Measurements from ENCODE around the gene RTKN2.

Gene RTKN2

GRCh38 chr10:62172465-62172864 is 96.2 kb downstream of the RTKN2 start:
- no peak overlapping the region for H3K4me3 ChIP-seq (ENCODE audit: control insufficient read depth, low read depth, low read length)
- no peak for DNase-seq (ENCODE audit: low read depth)

GRCh38 chr10:62171791-62172190 is 96.9 kb downstream of the RTKN2 start:
- TF ChIP-seq CTCF (IDR thresholded peaks at IDR 0.05; ENCODE audit: control insufficient read depth, insufficient read depth, low read depth, low read length, missing control alignments) = no peak
- peak; percentile 47 for DNase-seq (ENCODE audit: low read depth)
- H3K4me3 ChIP-seq (ENCODE audit: control insufficient read depth, low read depth, low read length) = no peak overlapping the region

More at GRCh38 chr10:62172465-62172864, 96.2 kb downstream of the RTKN2 start:
- TF ChIP-seq CTCF (IDR thresholded peaks at IDR 0.05; ENCODE audit: control insufficient read depth, insufficient read depth, low read depth, low read length, missing control alignments) = no peak

- H3K4me3 ChIP-seq (ENCODE audit: control insufficient read depth, low read depth, low read length) = no peak overlapping the region
- no peak for TF ChIP-seq CTCF (IDR thresholded peaks at IDR 0.05; ENCODE audit: control insufficient read depth, insufficient read depth, low read depth, low read length, missing control alignments)
- DNase-seq (ENCODE audit: low read depth) = no peak
Measured at GRCh38 chr10:62170732-62171131, 97.9 kb downstream of the RTKN2 start.

- no peak overlapping the region for H3K4me3 ChIP-seq (ENCODE audit: control insufficient read depth, low read depth, low read length)
- peak; percentile 97 for DNase-seq (ENCODE audit: low read depth)
- TF ChIP-seq CTCF (IDR thresholded peaks at IDR 0.05; ENCODE audit: control insufficient read depth, insufficient read depth, low read depth, low read length, missing control alignments) = no peak
Measured at GRCh38 chr10:62166331-62167131, 102.1 kb downstream of the RTKN2 start.

DNA sequence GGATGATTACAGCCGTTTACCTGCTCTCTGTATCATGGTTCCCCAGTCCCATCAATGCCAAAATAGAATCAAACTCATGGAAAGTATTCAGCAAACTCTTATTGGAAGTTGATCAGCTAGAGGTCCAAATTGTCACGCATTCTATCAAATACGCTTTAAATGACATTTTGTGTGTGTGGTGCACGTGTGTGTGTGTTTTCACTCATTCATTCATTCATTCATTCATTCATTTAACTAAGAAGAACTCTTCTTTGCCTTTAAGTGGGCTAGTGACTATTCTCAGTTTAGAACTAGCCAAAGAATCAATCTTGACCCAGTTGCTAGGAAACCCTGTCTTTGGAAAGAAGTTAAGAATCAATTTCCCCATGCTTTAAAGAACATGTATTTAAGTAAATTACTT is 102.8 kb downstream of the RTKN2 start:
- no peak overlapping the region for H3K4me3 ChIP-seq (ENCODE audit: control insufficient read depth, low read depth, low read length)
- DNase-seq (ENCODE audit: low read depth) = no peak
- no peak for TF ChIP-seq CTCF (IDR thresholded peaks at IDR 0.05; ENCODE audit: control insufficient read depth, insufficient read depth, low read depth, low read length, missing control alignments)

DNA sequence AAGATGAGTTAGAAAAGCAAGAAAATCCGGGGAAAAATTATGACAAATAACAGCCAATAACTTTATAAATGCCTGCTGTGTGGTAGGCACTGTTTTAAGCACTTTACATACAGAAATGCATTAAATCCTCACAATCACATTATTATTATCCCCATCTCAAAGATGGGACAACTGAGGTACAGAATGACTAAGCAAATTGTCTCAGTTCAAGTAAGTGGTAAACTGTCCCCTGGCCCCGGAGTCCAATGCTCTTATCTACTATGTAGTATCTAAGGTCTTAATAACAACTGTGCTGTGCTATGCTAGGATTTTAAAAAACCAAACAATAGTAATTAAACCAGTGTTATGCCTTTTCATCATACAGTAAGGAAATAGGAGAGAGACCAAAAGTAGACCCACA is 105.6 kb downstream of the RTKN2 start:
- no peak for DNase-seq (ENCODE audit: low read depth)
- H3K4me3 ChIP-seq (ENCODE audit: control insufficient read depth, low read depth, low read length) = no peak overlapping the region
- no peak for TF ChIP-seq CTCF (IDR thresholded peaks at IDR 0.05; ENCODE audit: control insufficient read depth, insufficient read depth, low read depth, low read length, missing control alignments)
